MCF 10A (cell line): ENCODE measurements around the gene KCNG4. TPM values are rescaled to one million over a fixed set of nuclear protein-coding genes. Genes with fewer than 3 reads are reported as not detected.

Experiments
- BruUV-seq: library from RNA; stranded (reverse); fragments of 400-500 nt; replicated peaks from 2 replicates; lab custom pipeline; 2021; lab: Mats Ljungman, UMichigan
- CTCF ChIA-PET: fragments of 300-600 bp; sonication (Branson Sonifier 250); formaldehyde crosslinking; extraction: SDS; loops from one replicate; lab custom pipeline; 2021; ENCODE audit warnings: antibody characterized with exemption, inconsistent platforms; lab: Yijun Ruan, JAX
- POLR2A ChIA-PET: fragments of 300-600, 350-650 bp; sonication (Branson Sonifier 250); formaldehyde crosslinking; extraction: SDS; loops from one replicate; lab custom pipeline; 2020; ENCODE audit warnings: antibody characterized with exemption, inconsistent platforms; lab: Yijun Ruan, JAX
- DNase-seq: peaks from one replicate; pipeline ENCODE4 v3.0.0-alpha.2; 2018; ENCODE audit not compliant: unreplicated experiment
- H3K27ac Mint-ChIP-seq: one replicate; pipeline ENCODE4 v1.8.0; 2022; ENCODE audit warnings: mild to moderate bottlenecking, low read depth, mixed read lengths; ENCODE audit not compliant: unreplicated experiment
- H3K27me3 Mint-ChIP-seq: one replicate; pipeline ENCODE4 v1.8.0; 2022; ENCODE audit warnings: mixed read lengths; ENCODE audit not compliant: insufficient read depth, unreplicated experiment
- H3K36me3 Mint-ChIP-seq: one replicate; pipeline ENCODE4 v1.8.0; 2022; ENCODE audit warnings: mild to moderate bottlenecking, moderate library complexity, mixed read lengths; ENCODE audit not compliant: insufficient read depth, unreplicated experiment
- H3K4me1 Mint-ChIP-seq: one replicate; pipeline ENCODE4 v1.8.0; 2022; ENCODE audit warnings: mixed read lengths; ENCODE audit not compliant: insufficient read depth, unreplicated experiment
- H3K4me3 Mint-ChIP-seq: one replicate; pipeline ENCODE4 v1.8.0; 2022; ENCODE audit warnings: mild to moderate bottlenecking, moderate library complexity, mixed read lengths; ENCODE audit not compliant: unreplicated experiment
- H3K9me3 Mint-ChIP-seq: one replicate; pipeline ENCODE4 v1.8.0; 2022; ENCODE audit warnings: mixed read lengths; ENCODE audit not compliant: unreplicated experiment
- CTCF ChIP-seq: fragments of 200-600 bp; IDR thresholded peaks from one replicate; pipeline ENCODE4 v1.8.0; 2022; ENCODE audit warnings: antibody characterized with exemption, mild to moderate bottlenecking; ENCODE audit not compliant: unreplicated experiment
- intact Hi-C: fragments of 100-400 bp; cut with micrococcal nuclease; formaldehyde crosslinking; loops from 2 replicates; pipeline ENCODE4 v1.14.1; 2022
- total RNA-seq: library from RNA; stranded (reverse); gene quantifications from 2 replicates; pipeline ENCODE4 v1.2.3, GENCODE V29; 2022

KCNG4 gene
- total RNA-seq, 1 experiment from 2014 or later, result not detected

GRCh38 chr16:84183911-84184591, 55.8 kb downstream of the KCNG4 start:
- BruUV-seq, result no TSS peak
- H3K27ac Mint-ChIP-seq, result no peak overlapping the region
- peaks cover 14% of the 10 kb centered on the region for H3K36me3 Mint-ChIP-seq
- no peak for DNase-seq
- POLR2A ChIA-PET, result interaction anchor here (0.6 to 1.0 kb wide), 2 partner anchors 68 to 289 kb away, joined by 3 to 4 read pairs; partner anchors contain the start of gene MBTPS1
- H3K27me3 Mint-ChIP-seq, result no peaks in the 10 kb centered on the region
- CTCF ChIA-PET, result interaction anchor here (0.6 to 1.3 kb wide), 4 partner anchors 8 to 266 kb away, joined by 3 to 5 read pairs (median 3); no protein-coding TSS in a partner anchor
- no peak overlapping the region for H3K4me3 Mint-ChIP-seq
- intact Hi-C loops, result no loop called here
- peaks cover 14% of the 10 kb centered on the region for H3K4me1 Mint-ChIP-seq
- no peak for TF ChIP-seq CTCF
- H3K9me3 Mint-ChIP-seq, result no peaks in the 10 kb centered on the region

GRCh38 chr16:84183572-84183875, 56.3 kb downstream of the KCNG4 start:
- peaks cover 14% of the 10 kb centered on the region for H3K4me1 Mint-ChIP-seq
- intact Hi-C loops, result no loop called here
- DNase-seq, result no peak
- H3K36me3 Mint-ChIP-seq, result peaks cover 14% of the 10 kb centered on the region
- H3K27me3 Mint-ChIP-seq, result no peaks in the 10 kb centered on the region
- BruUV-seq, result no TSS peak
- H3K27ac Mint-ChIP-seq, result no peak overlapping the region
- ChIA-PET CTCF (interaction anchor here (0.6 kb wide), 1 partner anchor 119 kb away, joined by 3 read pairs; no protein-coding TSS in a partner anchor), POLR2A (interaction anchor here (1.0 kb wide), 1 partner anchor 67 kb away, joined by 3 read pairs; the partner anchor contains the start of gene MBTPS1)
- no peaks in the 10 kb centered on the region for H3K9me3 Mint-ChIP-seq
- no peak overlapping the region for H3K4me3 Mint-ChIP-seq
- no peak for TF ChIP-seq CTCF

- intact Hi-C loops, result no loop called here
- no peak overlapping the region for H3K4me3 Mint-ChIP-seq
- CTCF ChIA-PET, result no interaction called here
- BruUV-seq, result no TSS peak
- POLR2A ChIA-PET, result interaction anchor here (1.0 kb wide), 1 partner anchor 66 kb away, joined by 3 read pairs; the partner anchor contains the start of gene MBTPS1
- H3K27me3 Mint-ChIP-seq, result no peaks in the 10 kb centered on the region
- H3K36me3 Mint-ChIP-seq, result peaks cover 14% of the 10 kb centered on the region
- DNase-seq, result no peak
- peaks cover 14% of the 10 kb centered on the region for H3K4me1 Mint-ChIP-seq
- no peaks in the 10 kb centered on the region for H3K9me3 Mint-ChIP-seq
- H3K27ac Mint-ChIP-seq, result no peak overlapping the region
- no peak for TF ChIP-seq CTCF
These were observed 56.9 kb downstream of the KCNG4 start for GRCh38 chr16:84182680-84183571.

- no peaks in the 10 kb centered on the region for H3K27me3 Mint-ChIP-seq
- no TSS peak for BruUV-seq
- intact Hi-C loops, result no loop called here
- TF ChIP-seq CTCF, result no peak
- H3K9me3 Mint-ChIP-seq, result no peaks in the 10 kb centered on the region
- CTCF ChIA-PET, result no interaction called here
- POLR2A ChIA-PET, result no interaction called here
- no peak for DNase-seq
- H3K36me3 Mint-ChIP-seq, result peaks cover 14% of the 10 kb centered on the region
- H3K4me1 Mint-ChIP-seq, result peaks cover 14% of the 10 kb centered on the region
- H3K27ac Mint-ChIP-seq, result no peak overlapping the region
- no peak overlapping the region for H3K4me3 Mint-ChIP-seq
These were observed 57.7 kb downstream of the KCNG4 start for GRCh38 chr16:84182104-84182503.
